Endometrium (tissue), 2 donors: Measurements from ENCODE around the gene SSH2.

Source experiments
- FAIRE-seq: peaks from 2 replicates; lab custom pipeline; 2012; peaks lifted over from hg19 to GRCh38; lab: Jason Lieb, UNC
- donor health status: control.
- donor health status: control.

Gene SSH2

GRCh38 chr17:29778956-29779811 is 150.8 kb downstream of the SSH2 start:
- peak; percentile 81 for FAIRE-seq

GRCh38 chr17:29777663-29778062 is 152.4 kb downstream of the SSH2 start:
- FAIRE-seq = no peak

- FAIRE-seq = no peak
Observed at GRCh38 chr17:29776026-29776425, 154.0 kb downstream of the SSH2 start.

- FAIRE-seq = no peak
Observed at GRCh38 chr17:29772981-29773380, 157.0 kb downstream of the SSH2 start.

- no peak for FAIRE-seq
Observed at GRCh38 chr17:29771546-29771945, 158.5 kb downstream of the SSH2 start.

- FAIRE-seq = no peak
Observed at GRCh38 chr17:29769225-29769624, 160.8 kb downstream of the SSH2 start.

- FAIRE-seq = peak; percentile 61
Observed at GRCh38 chr17:29766796-29767327, 163.2 kb downstream of the SSH2 start.

- FAIRE-seq = no peak
Observed at GRCh38 chr17:29764748-29765147, 165.3 kb downstream of the SSH2 start.

GRCh38 chr17:29764217-29764616 is 165.8 kb downstream of the SSH2 start:
- FAIRE-seq = no peak

GRCh38 chr17:29763273-29763672 is 166.8 kb downstream of the SSH2 start:
- FAIRE-seq = no peak

GRCh38 chr17:29761040-29761761 is 168.8 kb downstream of the SSH2 start:
- no peak for FAIRE-seq

GRCh38 chr17:29760279-29761039 is 169.6 kb downstream of the SSH2 start:
- no peak for FAIRE-seq

- FAIRE-seq = no peak
Observed at GRCh38 chr17:29758255-29758654, 171.8 kb downstream of the SSH2 start.

GRCh38 chr17:29757788-29758187 is 172.2 kb downstream of the SSH2 start:
- FAIRE-seq = no peak

GRCh38 chr17:29753845-29754439 is 176.1 kb downstream of the SSH2 start:
- no peak for FAIRE-seq

GRCh38 chr17:29749045-29749825 is 180.8 kb downstream of the SSH2 start:
- no peak for FAIRE-seq

GRCh38 chr17:29748400-29748799 is 181.6 kb downstream of the SSH2 start:
- no peak for FAIRE-seq

- FAIRE-seq = no peak
Observed at GRCh38 chr17:29747660-29748059, 182.4 kb downstream of the SSH2 start.

GRCh38 chr17:29746669-29747068 is 183.4 kb downstream of the SSH2 start:
- FAIRE-seq = no peak

- FAIRE-seq = no peak
Observed at GRCh38 chr17:29744121-29744520, 185.9 kb downstream of the SSH2 start.

- FAIRE-seq = no peak
Observed at GRCh38 chr17:29742210-29742513, 187.9 kb downstream of the SSH2 start.
